DND-41 (cell line): Measurements from ENCODE around the gene YLPM1.

Experiments used
- CTCF ChIP-seq: IDR thresholded peaks from 2 replicates; pipeline ENCODE4 v1.5.1; 2012; ENCODE audit warnings: borderline replicate concordance, low read length, moderate library complexity, mild to moderate bottlenecking; ENCODE audit not compliant: poor library complexity, severe bottlenecking; ENCODE audit errors: extremely low read depth
- EZH2 ChIP-seq: IDR thresholded peaks from 3 replicates; pipeline ENCODE4 v1.6.1; 2012; ENCODE audit warnings: borderline replicate concordance, low read depth, mild to moderate bottlenecking, moderate library complexity, low read length, inconsistent platforms; ENCODE audit not compliant: severe bottlenecking

GRCh38 chr14:74784634-74785033 lies 21.5 kb downstream of the YLPM1 start:
- TF ChIP-seq CTCF (no peak), EZH2 (no peak)
